ENCODE data around the gene PCNX1.

- TF ChIP-seq EZH2 (IDR thresholded peaks at IDR 0.05; ENCODE audit: insufficient read depth, poor library complexity, severe bottlenecking) (no peak), EZH2phosphoT487 (IDR thresholded peaks at IDR 0.05; ENCODE audit: insufficient read depth, low read depth) (no peak)
Measured at GRCh38 chr14:71130491-71131179, 223.4 kb downstream of the PCNX1 start.

Measured in GM23248 (cell line).